CD14-positive monocyte (primary cell): ENCODE results near the gene TNFAIP2. TPM values are rescaled to one million over a fixed set of nuclear protein-coding genes. Genes with fewer than 3 reads are reported as not detected.

ENCODE experiments used
- DNase-seq, 3 donors: peaks; one replicate each; pipeline ENCODE4 v3.0.0-alpha.2; 2011 to 2022
- H2AFZ ChIP-seq: 2 replicates; pipeline ENCODE4 v1.6.0; 2012; ENCODE audit warnings: mild to moderate bottlenecking, low read depth, low read length, inconsistent platforms; ENCODE audit not compliant: insufficient read depth, poor library complexity, severe bottlenecking
- H3K27ac ChIP-seq, 2 donors: 1 replicate in 1 of 2; 2 replicates in 1 of 2; pipeline ENCODE4 v1.5.1; 2012 to 2013; ENCODE audit warnings: low read length in 2 of 2, control low read depth in 1 of 2, inconsistent platforms in 1 of 2, low read depth in 1 of 2, mild to moderate bottlenecking in 1 of 2
- H3K27me3 ChIP-seq, 2 donors: one replicate each; pipeline versions ENCODE4 v1.6.0 to v1.6.1; 2011 to 2013; ENCODE audit warnings: low read length in 2 of 2; ENCODE audit not compliant: control insufficient read depth in 2 of 2, insufficient read depth in 2 of 2
- H3K36me3 ChIP-seq, 2 donors: replicated peaks in 1 of 2; 1 replicate in 1 of 2; 2 replicates in 1 of 2; pipeline versions ENCODE4 v1.5.1 to v1.6.1; 2012 to 2013; ENCODE audit warnings: low read length in 2 of 2, control low read depth in 1 of 2, inconsistent platforms in 1 of 2, mild to moderate bottlenecking in 1 of 2; ENCODE audit not compliant: insufficient read depth in 2 of 2, control insufficient read depth in 1 of 2
- H3K4me1 ChIP-seq, 2 donors: 1 replicate in 1 of 2; 2 replicates in 1 of 2; pipeline versions ENCODE4 v1.5.1 to v1.6.1; 2012 to 2013; ENCODE audit warnings: low read length in 2 of 2, control low read depth in 1 of 2, inconsistent platforms in 1 of 2, mild to moderate bottlenecking in 1 of 2, moderate library complexity in 1 of 2; ENCODE audit not compliant: insufficient read depth in 2 of 2, control insufficient read depth in 1 of 2
- H3K4me2 ChIP-seq: replicated peaks from 2 replicates; pipeline ENCODE3; 2012; ENCODE audit warnings: low read length, moderate library complexity, mild to moderate bottlenecking; ENCODE audit not compliant: poor library complexity, severe bottlenecking; ENCODE audit errors: extremely low read depth
- H3K4me3 ChIP-seq, 3 experiments: fragments of 200-600 bp in 1 of 3; sonication (generic) in 1 of 3; replicated peaks in 1 of 3; 1 replicate in 2 of 3; 2 replicates in 1 of 3; pipeline ENCODE4 v1.5.1; 2011 to 2013; ENCODE audit warnings: low read length in 3 of 3, mild to moderate bottlenecking in 3 of 3, control low read depth in 2 of 3, low read depth in 2 of 3, inconsistent platforms in 1 of 3, moderate library complexity in 1 of 3
- H3K79me2 ChIP-seq: 2 replicates; pipeline ENCODE4 v1.6.0; 2012; ENCODE audit warnings: mild to moderate bottlenecking, control low read depth, inconsistent platforms, low read length, moderate library complexity; ENCODE audit not compliant: insufficient read depth
- H3K9ac ChIP-seq: 2 replicates; pipeline ENCODE4 v1.6.0; 2017; ENCODE audit warnings: low read length, mild to moderate bottlenecking; ENCODE audit not compliant: insufficient read depth, poor library complexity, severe bottlenecking
- H3K9me3 ChIP-seq, 2 donors: replicated peaks in 1 of 2; 1 replicate in 1 of 2; 2 replicates in 1 of 2; pipeline versions ENCODE4 v1.5.1 to v1.6.1; 2012 to 2013; ENCODE audit warnings: low read length in 2 of 2, control low read depth in 1 of 2; ENCODE audit not compliant: control insufficient read depth in 1 of 2, insufficient read depth in 1 of 2
- H4K20me1 ChIP-seq: 2 replicates; pipeline ENCODE4 v1.6.0; 2012; ENCODE audit warnings: mild to moderate bottlenecking, low read length, control low read depth, moderate library complexity; ENCODE audit not compliant: insufficient read depth
- H3K27ac Mint-ChIP-seq, 7 donors: one replicate each; pipeline ENCODE4 v1.8.0; 2020; ENCODE audit warnings: mild to moderate bottlenecking in 7 of 7, mixed read lengths in 7 of 7, moderate library complexity in 6 of 7, inconsistent platforms in 2 of 7
- H3K27me3 Mint-ChIP-seq, 3 donors: one replicate each; pipeline ENCODE4 v1.8.0; 2021 to 2022; ENCODE audit warnings: low read depth in 3 of 3, mild to moderate bottlenecking in 3 of 3, mixed read lengths in 3 of 3, moderate library complexity in 3 of 3, inconsistent platforms in 1 of 3
- H3K36me3 Mint-ChIP-seq, 2 donors: one replicate each; pipeline ENCODE4 v1.8.0; 2020; ENCODE audit warnings: mixed read lengths in 2 of 2, inconsistent platforms in 1 of 2, mild to moderate bottlenecking in 1 of 2
- H3K4me1 Mint-ChIP-seq: one replicate; pipeline ENCODE4 v1.8.0; 2020; ENCODE audit warnings: mild to moderate bottlenecking, mixed read lengths
- H3K4me3 Mint-ChIP-seq, 2 donors: one replicate each; pipeline ENCODE4 v1.8.0; 2020; ENCODE audit warnings: mild to moderate bottlenecking in 2 of 2, mixed read lengths in 2 of 2, moderate library complexity in 1 of 2
- H3K9me3 Mint-ChIP-seq, 7 donors: one replicate each; pipeline ENCODE4 v1.8.0; 2020 to 2022; ENCODE audit warnings: mixed read lengths in 7 of 7, mild to moderate bottlenecking in 6 of 7, moderate library complexity in 6 of 7, inconsistent platforms in 2 of 7
- WGBS: methylation state at CpG from one replicate; pipeline ENCODE4 v1.1.5; 2013; ENCODE audit warnings: missing lambda C conversion rate; ENCODE audit not compliant: insufficient coverage; 5-methylcytosine and 5-hydroxymethylcytosine counted together
- intact Hi-C, 2 donors: fragments of 100-400 bp; cut with micrococcal nuclease; formaldehyde crosslinking; loops; one replicate each; pipeline versions ENCODE4 v1.15.0 to v1.15.1; 2023
- polyA plus RNA-seq, 3 donors: library from polyadenylated mRNA; depleted of rRNA in 1 of 3; unstranded in 2 of 3; stranded (reverse) in 1 of 3; fragments of 300-500 nt in 2 of 3; fragments of >200 nt in 1 of 3; fragmentation: Illumina TruSeq in 2 of 3; gene quantifications; 1 replicate in 2 of 3; 2 replicates in 1 of 3; pipeline ENCODE4 v1.2.3, GENCODE V29; 2012 to 2021
- TF ChIP-seq, protein P1 (sequence below): fragments of 200-600 bp; IDR thresholded peaks from one replicate; pipeline ENCODE4 v1.8.0; 2022; ENCODE audit warnings: antibody characterized with exemption, mild to moderate bottlenecking

The TNFAIP2 gene
- polyA plus RNA-seq, 3 donors, result 41.5 to 1,807 (median 50.8) TPM

DNA sequence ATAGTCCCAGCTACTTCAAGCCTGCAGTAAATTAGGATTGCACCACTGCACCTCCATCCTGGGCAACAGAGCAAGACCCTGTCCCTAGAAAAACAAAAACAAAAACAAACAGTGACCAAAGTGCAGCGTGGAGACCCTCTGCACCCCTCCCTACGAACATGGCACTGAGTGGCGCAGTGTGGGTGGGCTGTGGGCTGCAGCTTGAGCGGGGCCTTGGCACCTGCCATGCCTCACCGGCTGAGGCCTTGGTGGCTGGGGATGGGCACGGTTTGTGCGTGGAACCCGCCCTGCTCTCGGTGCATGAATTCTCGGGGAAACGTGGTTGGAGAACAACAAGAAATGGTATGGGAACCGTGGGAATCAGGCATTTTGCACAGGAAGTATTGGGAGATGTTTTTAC is 60.8 kb downstream of the TNFAIP2 start:
- intact Hi-C loops, result loop anchor here in 1 of 2 donors (10.0 kb wide), 1 partner anchor 109 kb away; no protein-coding TSS in a partner anchor
- Histone ChIP-seq H3K27me3 (peaks cover 27 to 29% of the 10 kb centered on the region in 2 donors), H3K4me2 (no peak overlapping the region), H2AFZ (no peak overlapping the region), H3K4me3 (no peak overlapping the region), H3K9ac (no peak overlapping the region), H3K9me3 (no peaks in the 10 kb centered on the region), H3K79me2 (no peaks in the 10 kb centered on the region), H3K4me1 (peaks cover 0 to 6% of the 10 kb centered on the region in 2 donors), H3K36me3 (no peaks in the 10 kb centered on the region), H4K20me1 (no peaks in the 10 kb centered on the region), H3K27ac (no peak overlapping the region)
- peaks cover 4% of the 10 kb centered on the region for H3K4me1 Mint-ChIP-seq
- TF ChIP-seq, protein P1, sequence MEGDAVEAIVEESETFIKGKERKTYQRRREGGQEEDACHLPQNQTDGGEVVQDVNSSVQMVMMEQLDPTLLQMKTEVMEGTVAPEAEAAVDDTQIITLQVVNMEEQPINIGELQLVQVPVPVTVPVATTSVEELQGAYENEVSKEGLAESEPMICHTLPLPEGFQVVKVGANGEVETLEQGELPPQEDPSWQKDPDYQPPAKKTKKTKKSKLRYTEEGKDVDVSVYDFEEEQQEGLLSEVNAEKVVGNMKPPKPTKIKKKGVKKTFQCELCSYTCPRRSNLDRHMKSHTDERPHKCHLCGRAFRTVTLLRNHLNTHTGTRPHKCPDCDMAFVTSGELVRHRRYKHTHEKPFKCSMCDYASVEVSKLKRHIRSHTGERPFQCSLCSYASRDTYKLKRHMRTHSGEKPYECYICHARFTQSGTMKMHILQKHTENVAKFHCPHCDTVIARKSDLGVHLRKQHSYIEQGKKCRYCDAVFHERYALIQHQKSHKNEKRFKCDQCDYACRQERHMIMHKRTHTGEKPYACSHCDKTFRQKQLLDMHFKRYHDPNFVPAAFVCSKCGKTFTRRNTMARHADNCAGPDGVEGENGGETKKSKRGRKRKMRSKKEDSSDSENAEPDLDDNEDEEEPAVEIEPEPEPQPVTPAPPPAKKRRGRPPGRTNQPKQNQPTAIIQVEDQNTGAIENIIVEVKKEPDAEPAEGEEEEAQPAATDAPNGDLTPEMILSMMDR, result no peak
- no peak overlapping the region for H3K4me3 Mint-ChIP-seq
- H3K27ac Mint-ChIP-seq, result peak overlapping the region in 1 of 7 donors; percentile 71
- H3K27me3 Mint-ChIP-seq, result peaks cover 32 to 44% (median 41%) of the 10 kb centered on the region in 3 donors
- peaks cover 3% of the 10 kb centered on the region in 2 donors for H3K36me3 Mint-ChIP-seq
- WGBS, result 94% methylated on average over 10 of the region's 12 CpGs
- H3K9me3 Mint-ChIP-seq, result peaks cover 0 to 4% (median 2%) of the 10 kb centered on the region in 7 donors
- DNase-seq, result no peak

DNA sequence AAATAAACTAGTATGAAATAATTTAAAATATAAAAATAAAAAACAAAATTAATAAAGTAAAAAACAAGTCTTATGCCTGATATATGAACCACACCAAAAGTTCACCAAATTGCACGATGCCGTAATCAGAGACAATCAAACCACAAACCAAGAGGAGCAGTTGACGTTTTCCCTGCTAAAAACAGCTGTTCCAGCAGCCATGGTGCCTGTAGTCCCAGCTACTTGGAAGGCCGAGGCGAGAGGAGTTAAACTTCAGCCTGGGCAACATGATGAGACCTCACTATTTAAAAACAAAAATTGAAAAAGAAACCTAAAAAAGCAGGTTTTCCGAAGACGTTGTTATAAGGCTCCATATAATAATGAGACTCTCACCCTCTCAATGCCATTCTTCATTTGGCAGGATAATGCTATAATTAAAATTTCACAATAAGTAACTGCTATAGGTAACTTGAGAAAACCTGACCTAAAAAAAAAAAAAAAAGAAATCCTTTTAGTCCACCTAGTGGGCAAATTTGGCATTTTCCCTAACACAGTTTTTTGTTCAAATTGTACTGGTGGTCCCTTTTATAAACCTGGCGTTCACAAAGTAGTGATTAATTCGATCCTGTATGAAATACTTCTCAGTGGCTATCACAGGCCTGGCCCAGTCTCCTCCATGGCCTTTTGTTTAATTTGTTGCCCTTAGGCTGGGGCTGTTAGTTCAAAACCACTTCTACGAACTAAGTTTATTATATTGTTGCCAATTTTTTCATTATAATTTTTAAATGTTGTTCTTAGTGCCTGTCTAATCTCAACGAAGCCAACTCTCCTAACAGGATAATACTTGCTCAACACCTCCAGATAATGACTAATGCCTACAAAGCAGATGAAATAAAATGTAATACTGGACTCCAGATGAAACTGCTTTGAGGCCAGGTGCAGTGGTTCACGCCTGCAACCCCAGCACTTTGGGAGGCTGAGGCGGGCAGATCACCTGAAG is 62.1 kb downstream of the TNFAIP2 start:
- Histone ChIP-seq H3K9me3 (no peaks in the 10 kb centered on the region), H2AFZ (no peak overlapping the region), H3K9ac (no peak overlapping the region), H3K36me3 (no peaks in the 10 kb centered on the region), H3K27me3 (peaks cover 37 to 42% of the 10 kb centered on the region in 2 donors), H3K27ac (no peak overlapping the region), H3K4me3 (no peak overlapping the region), H4K20me1 (no peaks in the 10 kb centered on the region), H3K4me2 (no peak overlapping the region), H3K4me1 (peaks cover 2 to 9% of the 10 kb centered on the region in 2 donors), H3K79me2 (no peaks in the 10 kb centered on the region)
- H3K9me3 Mint-ChIP-seq, result peaks cover 0 to 10% (median 4%) of the 10 kb centered on the region in 7 donors
- DNase-seq, result peak in 1 of 3 donors; percentile 25
- H3K27me3 Mint-ChIP-seq, result peaks cover 41 to 54% (median 53%) of the 10 kb centered on the region in 3 donors
- H3K4me3 Mint-ChIP-seq, result peak overlapping the region in 1 of 2 donors; percentile 72
- H3K27ac Mint-ChIP-seq, result peak overlapping the region in 1 of 7 donors; percentile 78
- intact Hi-C loops, result loop anchor here (5.0 to 10.0 kb wide), 2 partner anchors 83 to 111 kb away; no protein-coding TSS in a partner anchor
- 68% methylated on average over 5 of the region's 13 CpGs for WGBS
- TF ChIP-seq, protein P1, result peak; percentile 82
- peaks cover 4% of the 10 kb centered on the region for H3K4me1 Mint-ChIP-seq
- H3K36me3 Mint-ChIP-seq, result peaks cover 3% of the 10 kb centered on the region in 2 donors
